Thyroid gland (tissue), 4 donors: ENCODE measurements around the gene TSPAN17. TPM values are rescaled to one million over a fixed set of nuclear protein-coding genes. Genes with fewer than 3 reads are reported as not detected.

Experiments
- DNase-seq, 2 donors: peaks; one replicate each; pipeline ENCODE4 v3.0.0-alpha.2; 2019
- H3K27ac ChIP-seq, 3 donors: fragments of 200-600 bp; sonication (generic); 1 replicate in 2 of 3; 2 replicates in 1 of 3; pipeline ENCODE4 v1.5.1; 2016 to 2019; ENCODE audit warnings: mild to moderate bottlenecking in 1 of 3, moderate library complexity in 1 of 3
- H3K27me3 ChIP-seq: fragments of 200-600 bp; sonication (generic); one replicate; pipeline ENCODE4 v1.5.1; 2019
- H3K36me3 ChIP-seq, 2 donors: fragments of 200-600 bp; sonication (generic); one replicate each; pipeline ENCODE4 v1.5.1; 2016 to 2019
- H3K4me1 ChIP-seq, 2 donors: fragments of 200-600 bp; sonication (generic); one replicate each; pipeline ENCODE4 v1.5.1; 2017 to 2019
- H3K4me3 ChIP-seq, 3 donors: fragments of 200-600 bp; sonication (generic); replicated peaks in 1 of 3; 1 replicate in 2 of 3; 2 replicates in 1 of 3; pipeline ENCODE4 v1.5.1; 2016; ENCODE audit warnings: mild to moderate bottlenecking in 1 of 3
- H3K9me3 ChIP-seq: fragments of 200-600 bp; sonication (generic); one replicate; pipeline ENCODE4 v1.5.1; 2017
- POLR2A ChIP-seq, 2 donors: fragments of 450-650 bp; IDR thresholded peaks; one replicate each; pipeline ENCODE4 v1.6.1; 2017; ENCODE audit warnings: antibody characterized with exemption in 2 of 2, mild to moderate bottlenecking in 2 of 2, moderate library complexity in 1 of 2
- WGBS, 2 donors: methylation state at CpG; one replicate each; pipeline ENCODE4 v1.1.5; 2017; 5-methylcytosine and 5-hydroxymethylcytosine counted together
- intact Hi-C: fragments of 100-400 bp; cut with DNase I; formaldehyde crosslinking; loops from one replicate; pipeline ENCODE4 v1.15.1; 2023
- total RNA-seq, 4 donors: library from RNA; depleted of rRNA; stranded (reverse); fragments of >200 nt; gene quantifications; one replicate each; pipeline ENCODE4 v1.2.3, GENCODE V29; 2016
- TF ChIP-seq, protein P1 (sequence below), 6 experiments: fragments of 200-600 bp in 3 of 6; fragments of 450-650 bp in 3 of 6; sonication (generic) in 3 of 6; IDR thresholded peaks; one replicate each; pipeline ENCODE4 v1.5.1; 2016 to 2019; ENCODE audit warnings: antibody characterized with exemption in 6 of 6, mild to moderate bottlenecking in 2 of 6, inconsistent platforms in 1 of 6, moderate library complexity in 1 of 6

TSPAN17 gene
- total RNA-seq, 4 donors from 2014 or later: 18.9 to 24.7 (median 21.0) TPM

DNA sequence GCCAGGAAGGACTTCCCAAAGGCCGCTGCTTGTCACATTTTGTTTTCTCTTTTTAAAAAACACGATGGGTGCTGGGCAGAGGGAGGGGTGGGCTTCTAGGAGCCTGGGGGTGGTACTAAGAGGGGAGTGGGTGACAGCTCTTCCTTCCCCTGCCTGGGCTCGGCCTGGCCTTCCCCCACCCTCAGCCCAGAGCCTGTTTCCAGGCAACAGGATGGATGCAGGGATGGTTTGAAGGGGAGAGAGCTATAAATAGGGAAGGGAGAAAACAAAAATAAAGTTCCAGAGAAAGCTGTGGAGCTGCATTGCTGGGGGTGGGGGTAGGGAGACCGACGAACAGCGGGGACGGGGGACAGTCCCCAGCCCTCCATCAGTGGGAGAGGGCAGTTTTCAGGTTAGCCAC, 30.8 kb upstream of the TSPAN17 start:
- Histone ChIP-seq H3K27me3 (peaks cover 16% of the 10 kb centered on the region), H3K4me3 (no peak overlapping the region), H3K36me3 (no peaks in the 10 kb centered on the region), H3K4me1 (peaks cover 0 to 22% of the 10 kb centered on the region in 2 donors), H3K9me3 (no peaks in the 10 kb centered on the region), H3K27ac (no peak overlapping the region)
- intact Hi-C loops: no loop called here
- 59 to 69% methylated on average over 7 of the region's 7 CpGs for WGBS, 2 donors
- TF ChIP-seq, protein P1, sequence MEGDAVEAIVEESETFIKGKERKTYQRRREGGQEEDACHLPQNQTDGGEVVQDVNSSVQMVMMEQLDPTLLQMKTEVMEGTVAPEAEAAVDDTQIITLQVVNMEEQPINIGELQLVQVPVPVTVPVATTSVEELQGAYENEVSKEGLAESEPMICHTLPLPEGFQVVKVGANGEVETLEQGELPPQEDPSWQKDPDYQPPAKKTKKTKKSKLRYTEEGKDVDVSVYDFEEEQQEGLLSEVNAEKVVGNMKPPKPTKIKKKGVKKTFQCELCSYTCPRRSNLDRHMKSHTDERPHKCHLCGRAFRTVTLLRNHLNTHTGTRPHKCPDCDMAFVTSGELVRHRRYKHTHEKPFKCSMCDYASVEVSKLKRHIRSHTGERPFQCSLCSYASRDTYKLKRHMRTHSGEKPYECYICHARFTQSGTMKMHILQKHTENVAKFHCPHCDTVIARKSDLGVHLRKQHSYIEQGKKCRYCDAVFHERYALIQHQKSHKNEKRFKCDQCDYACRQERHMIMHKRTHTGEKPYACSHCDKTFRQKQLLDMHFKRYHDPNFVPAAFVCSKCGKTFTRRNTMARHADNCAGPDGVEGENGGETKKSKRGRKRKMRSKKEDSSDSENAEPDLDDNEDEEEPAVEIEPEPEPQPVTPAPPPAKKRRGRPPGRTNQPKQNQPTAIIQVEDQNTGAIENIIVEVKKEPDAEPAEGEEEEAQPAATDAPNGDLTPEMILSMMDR (IDR thresholded peaks at IDR 0.05): no peak
- no peak for TF ChIP-seq POLR2A (IDR thresholded peaks at IDR 0.05)
- DNase-seq: no peak

DNA sequence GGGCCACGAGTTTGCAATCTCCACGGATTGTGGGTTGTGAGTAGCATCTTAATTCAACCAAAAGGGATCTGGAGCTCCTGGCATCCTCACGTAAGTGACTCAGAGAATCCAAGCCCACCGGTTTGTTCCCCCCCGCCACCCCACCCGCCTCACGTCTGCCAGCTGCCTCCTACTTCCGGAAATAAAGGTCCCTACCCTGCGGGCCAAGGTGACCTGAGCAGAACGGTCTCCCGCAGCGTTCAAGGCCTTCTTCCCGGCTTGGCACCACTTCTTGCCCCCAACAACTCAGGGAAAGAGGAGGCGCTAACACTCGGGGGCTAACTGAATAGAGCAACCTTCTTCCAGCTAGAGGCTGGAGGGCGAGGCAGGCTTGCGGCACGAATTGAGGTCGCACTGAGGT, 28.5 kb upstream of the TSPAN17 start:
- WGBS, 2 donors: 31 to 42% methylated on average over 13 to 19 of the region's 19 CpGs
- H3K27ac ChIP-seq: no peak overlapping the region
- H3K9me3 ChIP-seq: no peaks in the 10 kb centered on the region
- H3K36me3 ChIP-seq: no peaks in the 10 kb centered on the region
- H3K27me3 ChIP-seq: peaks cover 16% of the 10 kb centered on the region
- TF ChIP-seq POLR2A (IDR thresholded peaks at IDR 0.05): no peak
- no peak overlapping the region for H3K4me3 ChIP-seq
- peaks cover 0 to 21% of the 10 kb centered on the region in 2 donors for H3K4me1 ChIP-seq
- no peak for DNase-seq
- intact Hi-C loops: no loop called here

DNA sequence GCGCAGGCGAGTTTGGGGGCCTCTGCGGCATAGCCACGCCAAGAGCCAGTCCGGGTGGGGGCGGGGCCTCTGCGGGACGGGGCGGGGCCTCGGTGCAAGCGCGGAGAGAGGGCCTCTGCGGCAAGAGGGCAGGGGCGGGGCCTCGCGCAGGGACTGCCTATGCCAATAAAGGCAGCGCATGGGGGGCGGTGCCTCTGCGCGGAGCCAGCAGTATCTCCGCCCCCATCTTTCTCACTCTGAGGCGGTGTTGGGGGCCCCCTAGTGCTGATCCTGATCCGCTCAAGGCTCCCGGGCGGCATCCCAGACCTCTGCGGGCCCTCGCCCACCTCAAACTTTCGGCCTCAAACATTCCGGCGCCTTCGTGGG, 28.1 kb upstream of the TSPAN17 start:
- H3K4me1 ChIP-seq: peaks cover 0 to 17% of the 10 kb centered on the region in 2 donors
- no peaks in the 10 kb centered on the region for H3K36me3 ChIP-seq
- DNase-seq: peak; percentile 35 to 39
- no peak overlapping the region for H3K27ac ChIP-seq
- intact Hi-C loops: no loop called here
- TF ChIP-seq, protein P1 (IDR thresholded peaks at IDR 0.05): peak in 1 of 6 experiments; percentile 14
- TF ChIP-seq POLR2A (IDR thresholded peaks at IDR 0.05): no peak
- peaks cover 16% of the 10 kb centered on the region for H3K27me3 ChIP-seq
- 0 to 4% methylated on average over 2 to 23 of the region's 31 CpGs for WGBS, 2 donors
- H3K4me3 ChIP-seq: no peak overlapping the region
- no peaks in the 10 kb centered on the region for H3K9me3 ChIP-seq

DNA sequence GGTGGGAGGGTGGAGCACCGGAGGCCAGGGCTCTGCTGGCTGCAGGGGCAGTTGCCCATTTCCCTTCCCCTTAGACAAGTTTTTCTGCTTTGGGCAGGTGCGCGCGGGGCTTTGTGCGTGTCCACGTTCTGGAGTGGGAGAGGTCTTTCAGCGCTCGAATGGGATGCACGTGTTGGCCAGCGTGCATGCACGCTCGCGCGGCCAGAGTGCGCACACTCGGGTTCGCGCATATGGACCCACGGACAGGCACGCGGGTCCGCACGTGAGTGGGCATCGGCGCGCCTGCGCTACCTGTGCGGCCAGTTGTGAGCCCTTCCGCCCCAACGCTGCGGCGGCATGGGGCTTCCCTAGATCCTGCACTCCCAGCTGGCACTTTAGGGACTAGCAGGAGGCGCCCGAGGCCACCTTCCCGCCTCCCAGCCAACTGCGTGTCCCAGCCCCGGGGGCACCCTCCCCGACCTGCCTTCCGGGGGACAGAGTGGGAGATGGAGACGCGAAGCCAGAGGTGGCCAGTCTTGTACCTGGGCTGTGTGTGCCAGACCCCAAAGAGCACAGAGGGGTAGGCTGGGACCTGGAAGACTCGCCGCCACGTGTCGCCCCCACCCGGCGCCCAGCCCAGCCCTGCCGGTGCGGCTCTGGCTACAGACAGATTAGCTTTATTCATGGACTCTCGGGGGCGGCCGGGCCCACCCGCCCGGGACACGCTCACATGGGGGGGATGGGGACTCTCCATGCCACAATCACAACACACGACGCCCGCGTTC, 27.5 kb upstream of the TSPAN17 start:
- TF ChIP-seq, protein P1 (IDR thresholded peaks at IDR 0.05): no peak
- no peak for TF ChIP-seq POLR2A (IDR thresholded peaks at IDR 0.05)
- DNase-seq: no peak
- Histone ChIP-seq H3K4me1 (peaks cover 0 to 15% of the 10 kb centered on the region in 2 donors), H3K4me3 (no peak overlapping the region), H3K27ac (no peak overlapping the region), H3K9me3 (no peaks in the 10 kb centered on the region), H3K36me3 (no peaks in the 10 kb centered on the region), H3K27me3 (peaks cover 16% of the 10 kb centered on the region)
- 4 to 15% methylated on average over 27 to 40 of the region's 59 CpGs for WGBS, 2 donors
- intact Hi-C loops: no loop called here

DNA sequence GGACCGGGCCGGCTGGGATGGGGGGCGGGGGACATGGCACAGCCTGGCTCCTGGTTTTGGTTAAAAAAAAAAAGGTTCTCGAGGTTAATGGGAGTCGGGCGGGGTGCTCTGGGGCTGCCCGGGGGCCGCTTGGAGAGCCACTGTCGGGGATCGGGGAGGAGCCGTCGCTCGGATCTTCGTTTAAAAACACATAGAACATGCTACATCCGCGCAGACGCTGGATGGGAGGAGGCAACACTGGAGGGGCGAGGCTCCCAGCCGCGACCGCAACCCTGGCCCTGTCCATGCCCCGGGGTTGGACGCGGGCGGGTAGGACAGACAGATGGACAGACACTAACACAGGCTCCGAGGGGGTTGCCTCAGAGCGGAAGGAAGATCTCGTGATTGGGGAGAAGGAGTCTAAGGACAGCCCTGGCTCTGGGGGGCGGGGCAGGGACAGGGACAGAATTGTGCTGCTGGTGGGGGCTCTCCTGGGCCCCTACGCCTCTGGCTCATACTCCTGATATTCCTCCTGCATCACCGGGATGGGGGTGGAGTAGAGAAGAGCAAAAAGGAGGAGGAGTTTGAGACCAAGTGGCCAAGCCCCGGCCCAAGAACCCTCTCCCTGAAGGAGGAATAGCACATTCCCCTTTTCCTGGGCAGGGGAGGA, 26.8 kb upstream of the TSPAN17 start:
- no peaks in the 10 kb centered on the region for H3K36me3 ChIP-seq
- H3K4me3 ChIP-seq: no peak overlapping the region
- no peak overlapping the region for H3K27ac ChIP-seq
- no peak for DNase-seq
- TF ChIP-seq POLR2A (IDR thresholded peaks at IDR 0.05): no peak
- TF ChIP-seq, protein P1 (IDR thresholded peaks at IDR 0.05): no peak
- intact Hi-C loops: no loop called here
- peaks cover 16% of the 10 kb centered on the region for H3K27me3 ChIP-seq
- 6 to 22% methylated on average over 21 to 24 of the region's 32 CpGs for WGBS, 2 donors
- H3K9me3 ChIP-seq: no peaks in the 10 kb centered on the region
- peaks cover 0 to 15% of the 10 kb centered on the region in 2 donors for H3K4me1 ChIP-seq
